HEK293 (cell line): ENCODE data around the gene POLR3GL.

Experiments
- GLIS1 ChIP-seq: fragments of 450-650 bp; formaldehyde crosslinking; IDR thresholded peaks from 2 replicates; pipeline ENCODE4 v1.5.1; 2016; ENCODE audit warnings: missing biosample characterization, missing genetic modification characterization
- IKZF3 ChIP-seq: fragments of 450-650 bp; IDR thresholded peaks from 2 replicates; pipeline ENCODE4 v1.5.0; 2018; ENCODE audit warnings: missing biosample characterization, mild to moderate bottlenecking, missing genetic modification characterization, moderate library complexity
- KLF17 ChIP-seq: fragments of 450-650 bp; formaldehyde crosslinking; IDR thresholded peaks from 2 replicates; pipeline ENCODE4 v1.5.1; 2016; ENCODE audit warnings: missing biosample characterization, missing genetic modification characterization
- KLF8 ChIP-seq: fragments of 450-650 bp; formaldehyde crosslinking; IDR thresholded peaks from 2 replicates; pipeline ENCODE4 v1.5.1; 2016; ENCODE audit warnings: missing biosample characterization, missing genetic modification characterization
- KLF9 ChIP-seq: fragments of 450-650 bp; formaldehyde crosslinking; IDR thresholded peaks from 2 replicates; pipeline ENCODE4 v1.5.1; 2016; ENCODE audit warnings: missing biosample characterization, missing genetic modification characterization, low read depth
- MEIS1 ChIP-seq: sonication (generic); formaldehyde crosslinking; IDR thresholded peaks from 2 replicates; pipeline ENCODE4 v1.8.1; 2022; ENCODE audit warnings: missing genetic modification reagents, mild to moderate bottlenecking, borderline replicate concordance
- ZBTB20 ChIP-seq: fragments of 450-650 bp; formaldehyde crosslinking; IDR thresholded peaks from 2 replicates; pipeline ENCODE4 v1.5.1; 2016; ENCODE audit warnings: missing biosample characterization, missing genetic modification characterization
- ZBTB44 ChIP-seq: fragments of 450-650 bp; IDR thresholded peaks from 2 replicates; pipeline ENCODE4 v1.5.1; 2018; ENCODE audit warnings: missing biosample characterization, mild to moderate bottlenecking, missing genetic modification characterization
- ZBTB49 ChIP-seq: fragments of 450-650 bp; formaldehyde crosslinking; IDR thresholded peaks from 2 replicates; pipeline ENCODE4 v1.5.1; 2016; ENCODE audit warnings: missing biosample characterization, missing genetic modification characterization, low read depth
- ZBTB8A ChIP-seq: fragments of 450-650 bp; formaldehyde crosslinking; IDR thresholded peaks from 2 replicates; pipeline ENCODE4 v1.5.1; 2016; ENCODE audit warnings: missing biosample characterization, missing genetic modification characterization
- ZFP69B ChIP-seq: fragments of 450-650 bp; formaldehyde crosslinking; IDR thresholded peaks from 2 replicates; pipeline ENCODE4 v1.5.1; 2016; ENCODE audit warnings: missing biosample characterization, missing genetic modification characterization
- ZNF112 ChIP-seq: fragments of 450-650 bp; formaldehyde crosslinking; IDR thresholded peaks from 2 replicates; pipeline ENCODE4 v1.5.0; 2017; ENCODE audit warnings: missing biosample characterization, missing genetic modification characterization
- ZNF121 ChIP-seq: fragments of 450-650 bp; formaldehyde crosslinking; IDR thresholded peaks from 2 replicates; pipeline ENCODE4 v1.5.1; 2016; ENCODE audit warnings: missing biosample characterization, missing genetic modification characterization
- ZNF148 ChIP-seq: fragments of 450-650 bp; formaldehyde crosslinking; IDR thresholded peaks from 2 replicates; pipeline ENCODE4 v1.5.0; 2017; ENCODE audit warnings: missing biosample characterization, missing genetic modification characterization, borderline replicate concordance
- ZNF341 ChIP-seq: fragments of 450-650 bp; formaldehyde crosslinking; IDR thresholded peaks from 2 replicates; pipeline ENCODE4; 2016; ENCODE audit warnings: low read depth, missing biosample characterization, missing genetic modification characterization
- ZNF391 ChIP-seq: fragments of 450-650 bp; formaldehyde crosslinking; IDR thresholded peaks from 2 replicates; pipeline ENCODE4 v1.5.1; 2016; ENCODE audit warnings: low read depth, missing biosample characterization, missing genetic modification characterization, borderline replicate concordance
- ZNF501 ChIP-seq: fragments of 450-650 bp; formaldehyde crosslinking; IDR thresholded peaks from 2 replicates; pipeline ENCODE4 v1.5.1; 2016; ENCODE audit warnings: missing biosample characterization, missing genetic modification characterization
- ZNF518A ChIP-seq: fragments of 450-650 bp; formaldehyde crosslinking; conservative IDR thresholded peaks from 2 replicates; pipeline ENCODE4 v1.5.1; 2016; ENCODE audit warnings: low read depth, missing biosample characterization, missing genetic modification characterization
- ZNF561 ChIP-seq: fragments of 450-650 bp; IDR thresholded peaks from 2 replicates; pipeline ENCODE4 v1.5.1; 2018; ENCODE audit warnings: missing biosample characterization, missing genetic modification characterization, borderline replicate concordance
- ZNF580 ChIP-seq: fragments of 450-650 bp; formaldehyde crosslinking; IDR thresholded peaks from 2 replicates; pipeline ENCODE4 v1.5.1; 2016; ENCODE audit warnings: missing biosample characterization, missing genetic modification characterization
- ZNF660 ChIP-seq: fragments of 450-650 bp; IDR thresholded peaks from 2 replicates; pipeline ENCODE4 v1.5.1; 2018; ENCODE audit warnings: missing biosample characterization, mild to moderate bottlenecking, missing genetic modification characterization
- ZNF692 ChIP-seq: fragments of 450-650 bp; formaldehyde crosslinking; IDR thresholded peaks from 2 replicates; pipeline ENCODE4 v1.5.1; 2016; ENCODE audit warnings: missing biosample characterization, missing genetic modification characterization
- ZSCAN16 ChIP-seq: fragments of 450-650 bp; formaldehyde crosslinking; IDR thresholded peaks from 2 replicates; pipeline ENCODE4 v1.5.1; 2016; ENCODE audit warnings: missing biosample characterization, missing genetic modification characterization

POLR3GL gene

GRCh38 chr1:145996433-145997015, 32.0 kb downstream of the POLR3GL start, which contains the start of gene TXNIP (continued):
- TF ChIP-seq ZBTB49 (tag by site-specific recombination) = no peak
- peak; percentile 52; the same call in 1 of the 2 replicates for TF ChIP-seq ZNF580
- peak; percentile 30; the same call in 1 of the 2 replicates for TF ChIP-seq GLIS1 (tag by site-specific recombination)
- 0 out of 2 replicates have a peak, but pooled peaks have one; percentile 24 for TF ChIP-seq ZFP69B
- peak; percentile 31; the same call in 1 of the 2 replicates for TF ChIP-seq ZNF391 (tag by site-specific recombination)
- no peak for TF ChIP-seq MEIS1 (CRISPR knock-in tag)
- peak; percentile 89; the same call in 1 of the 2 replicates for TF ChIP-seq ZNF501 (tag by site-specific recombination)
- TF ChIP-seq ZNF112 = no peak
- peak; percentile 49; the same call in 1 of the 2 replicates for TF ChIP-seq ZNF518A (tag by site-specific recombination)
- peak; percentile 94 for TF ChIP-seq ZNF341 (tag by site-specific recombination)
- no peak for TF ChIP-seq KLF9 (tag by site-specific recombination)
- TF ChIP-seq ZSCAN16 (tag by site-specific recombination) = no peak
- TF ChIP-seq KLF8 (tag by site-specific recombination) = peak; percentile 58; the same call in 1 of the 2 replicates
- peak; percentile 75 for TF ChIP-seq ZNF660
- no peak for TF ChIP-seq ZNF148 (tag by site-specific recombination)
- TF ChIP-seq ZBTB20 (tag by site-specific recombination) = 0 out of 2 replicates have a peak, but pooled peaks have one; percentile 42
- 0 out of 2 replicates have a peak, but pooled peaks have one; percentile 24 for TF ChIP-seq ZBTB44
- peak; percentile 53; the same call in 1 of the 2 replicates for TF ChIP-seq ZNF561 (tag by site-specific recombination)
- no peak for TF ChIP-seq ZNF121
- peak; percentile 66 for TF ChIP-seq ZNF692
- TF ChIP-seq KLF17 (tag by site-specific recombination) = peak; percentile 85
- peak; percentile 99 for TF ChIP-seq IKZF3 (tag by site-specific recombination)
- 0 out of 2 replicates have a peak, but pooled peaks have one; percentile 17 for TF ChIP-seq ZBTB8A (tag by site-specific recombination)
